Measurements from ENCODE around the gene SPATA20.

- TF ChIP-seq ZNF10 (tag by site-specific recombination; IDR thresholded peaks at IDR 0.05) (no peak), CTCF (tag by site-specific recombination; IDR thresholded peaks at IDR 0.05) (no peak), SCRT2 (tag by site-specific recombination; IDR thresholded peaks at IDR 0.05) (no peak), ZBTB11 (tag by site-specific recombination; conservative IDR thresholded peaks at IDR 0.05; ENCODE audit: low read depth) (no peak), ZSCAN16 (tag by site-specific recombination; IDR thresholded peaks at IDR 0.05) (no peak), ZFP37 (tag by site-specific recombination; IDR thresholded peaks at IDR 0.05) (no peak), ZNF221 (tag by site-specific recombination; IDR thresholded peaks at IDR 0.05; ENCODE audit: borderline replicate concordance) (no peak), ZNF274 (IDR thresholded peaks at IDR 0.05; ENCODE audit: low read length) (no peak), ZNF274 (tag by site-specific recombination; IDR thresholded peaks at IDR 0.05; ENCODE audit: borderline replicate concordance) (no peak), ZNF776 (tag by site-specific recombination; IDR thresholded peaks at IDR 0.05; ENCODE audit: borderline replicate concordance) (no peak), ZNF416 (tag by site-specific recombination; IDR thresholded peaks at IDR 0.05) (no peak), REST (tag by site-specific recombination; IDR thresholded peaks at IDR 0.05) (no peak)
These were observed 9.8 kb downstream of the SPATA20 start for GRCh38 chr17:50556803-50557202.

Measured in HEK293 (cell line).